SU-DHL-6 (cell line): ENCODE results near the gene EYA2.

Experiments
- H2AFZ ChIP-seq: fragments of 200-600 bp; sonication (generic); 2 replicates; pipeline ENCODE4 v1.6.1; 2014; ENCODE audit warnings: low read depth, mild to moderate bottlenecking, moderate library complexity, mixed read lengths, antibody characterized with exemption, low read length; ENCODE audit not compliant: severe bottlenecking
- H3F3A ChIP-seq: fragments of 200-600 bp; shearing (Covaris generic); 2 replicates; pipeline ENCODE4 v1.6.0; 2016; ENCODE audit warnings: antibody characterized with exemption, mild to moderate bottlenecking; ENCODE audit not compliant: insufficient read depth
- H3K27ac ChIP-seq: fragments of 200-600 bp; sonication (generic); 2 replicates; pipeline ENCODE4 v1.5.1; 2016; ENCODE audit warnings: low read depth, mild to moderate bottlenecking, low read length, moderate library complexity, mixed read lengths
- H3K27me3 ChIP-seq: fragments of 200-600 bp; sonication (generic), shearing (Covaris generic); 2 replicates; pipeline ENCODE4 v1.6.0; 2014; ENCODE audit warnings: mild to moderate bottlenecking, low read length
- H3K36me3 ChIP-seq: fragments of 200-600 bp; sonication (generic); 2 replicates; pipeline ENCODE4 v1.6.1; 2014; ENCODE audit warnings: mild to moderate bottlenecking, low read length, mixed read lengths
- H3K4me2 ChIP-seq: fragments of 300-600, 200-600 bp; shearing (Covaris generic), sonication (generic); 2 replicates; pipeline ENCODE4 v1.6.0; 2014; ENCODE audit warnings: low read length, low read depth, mild to moderate bottlenecking; ENCODE audit not compliant: poor library complexity, severe bottlenecking
- H3K4me3 ChIP-seq: fragments of 200-600 bp; sonication (generic); 2 replicates; pipeline ENCODE4 v1.5.1; 2014; ENCODE audit warnings: antibody characterized with exemption, low read length, mild to moderate bottlenecking, mixed read lengths; ENCODE audit not compliant: insufficient read depth, poor library complexity, severe bottlenecking
- H3K79me2 ChIP-seq: fragments of 200-600 bp; sonication (generic); 2 replicates; pipeline ENCODE4 v1.6.1; 2014; ENCODE audit warnings: mild to moderate bottlenecking, low read length, moderate library complexity; ENCODE audit not compliant: insufficient read depth
- H3K9ac ChIP-seq: fragments of 200-600 bp; sonication (generic); 2 replicates; pipeline ENCODE4 v1.7.0; 2014; ENCODE audit warnings: mild to moderate bottlenecking, low read length
- H3K9me2 ChIP-seq: fragments of 200-600 bp; sonication (generic); replicated peaks from 2 replicates; pipeline ENCODE4 v1.6.1; 2014; ENCODE audit warnings: low read length; ENCODE audit not compliant: insufficient read depth
- H3K9me3 ChIP-seq: fragments of 200-600 bp; sonication (generic); 2 replicates; pipeline ENCODE4 v1.6.1; 2014; ENCODE audit warnings: low read length, mixed read lengths; ENCODE audit not compliant: insufficient read depth
- H4K20me1 ChIP-seq: fragments of 200-600 bp; sonication (generic); 2 replicates; pipeline ENCODE4 v1.6.1; 2014; ENCODE audit warnings: low read depth, mild to moderate bottlenecking, antibody characterized with exemption, low read length, moderate library complexity, mixed read lengths
- CTCF ChIP-seq: fragments of 200-600 bp; sonication (generic); IDR thresholded peaks from one replicate; pipeline ENCODE4 v1.5.1; 2017; ENCODE audit warnings: antibody characterized with exemption, mild to moderate bottlenecking, low read length, moderate library complexity; ENCODE audit not compliant: insufficient read depth, poor library complexity, severe bottlenecking
- EZH2phosphoT487 ChIP-seq: fragments of 200-600 bp; sonication (generic), shearing (Covaris generic); conservative IDR thresholded peaks from 2 replicates; pipeline ENCODE4 v1.6.1; 2018; ENCODE audit warnings: mild to moderate bottlenecking, antibody characterized with exemption, low read length, moderate library complexity, mixed read lengths

The EYA2 gene

GRCh38 chr20:47178277-47178676, 283.6 kb downstream of the EYA2 start:
- no peaks in the 10 kb centered on the region for H4K20me1 ChIP-seq
- H3K27me3 ChIP-seq = no peaks in the 10 kb centered on the region
- no peak overlapping the region for H3K27ac ChIP-seq
- TF ChIP-seq EZH2phosphoT487 = no peak
- no peak for TF ChIP-seq CTCF
- H3K79me2 ChIP-seq = no peaks in the 10 kb centered on the region
- no peak overlapping the region for H2AFZ ChIP-seq
- H3K9me2 ChIP-seq = no peaks in the 10 kb centered on the region
- no peak overlapping the region for H3K4me2 ChIP-seq
- H3K9ac ChIP-seq = no peak overlapping the region
- H3K4me3 ChIP-seq = no peak overlapping the region
- no peaks in the 10 kb centered on the region for H3F3A ChIP-seq
- H3K36me3 ChIP-seq = no peaks in the 10 kb centered on the region
- H3K9me3 ChIP-seq = no peaks in the 10 kb centered on the region

GRCh38 chr20:47178851-47179250, 284.2 kb downstream of the EYA2 start:
- Histone ChIP-seq H3K4me2 (no peak overlapping the region), H3K27ac (no peak overlapping the region), H4K20me1 (no peaks in the 10 kb centered on the region), H3K79me2 (no peaks in the 10 kb centered on the region), H3K9me3 (no peaks in the 10 kb centered on the region), H3K36me3 (no peaks in the 10 kb centered on the region), H3K9me2 (no peaks in the 10 kb centered on the region), H3F3A (no peaks in the 10 kb centered on the region), H3K9ac (no peak overlapping the region), H3K27me3 (no peaks in the 10 kb centered on the region), H2AFZ (no peak overlapping the region), H3K4me3 (no peak overlapping the region)
- TF ChIP-seq CTCF (no peak), EZH2phosphoT487 (no peak)

GRCh38 chr20:47179267-47179666, 284.6 kb downstream of the EYA2 start:
- no peaks in the 10 kb centered on the region for H4K20me1 ChIP-seq
- no peaks in the 10 kb centered on the region for H3K9me2 ChIP-seq
- H3K9me3 ChIP-seq = no peaks in the 10 kb centered on the region
- H3K36me3 ChIP-seq = no peaks in the 10 kb centered on the region
- no peak overlapping the region for H2AFZ ChIP-seq
- H3K4me3 ChIP-seq = no peak overlapping the region
- no peaks in the 10 kb centered on the region for H3K27me3 ChIP-seq
- TF ChIP-seq CTCF (no peak), EZH2phosphoT487 (no peak)
- H3F3A ChIP-seq = no peaks in the 10 kb centered on the region
- H3K9ac ChIP-seq = no peak overlapping the region
- H3K27ac ChIP-seq = no peak overlapping the region
- H3K4me2 ChIP-seq = no peak overlapping the region
- no peaks in the 10 kb centered on the region for H3K79me2 ChIP-seq
